ENCODE results near the gene COG4. TPM values are rescaled to one million over a fixed set of nuclear protein-coding genes. Genes with fewer than 3 reads are reported as not detected.

Gene COG4
- total and polyA plus RNA-seq, 2 experiments from 2014 or later: 28.8 to 38.1 TPM

GRCh38 chr16:70467608-70468007 is 55.7 kb downstream of the COG4 start:
- Histone ChIP-seq H3K4me1 (ENCODE audit: insufficient read depth) (no peaks in the 10 kb centered on the region), H3K4me2 (no peak overlapping the region)
- H3K4me1 Mint-ChIP-seq: peaks cover 4% of the 10 kb centered on the region; the same call in 2 of the 3 replicates

More at GRCh38 chr16:70467608-70468007, 55.7 kb downstream of the COG4 start:
- Mint-ChIP-seq H3K9me3 (no peaks in the 10 kb centered on the region), H3K27me3 (ENCODE audit: insufficient read depth, low read depth, poor library complexity) (peaks cover 4% of the 10 kb centered on the region), H3K27ac (no peak overlapping the region), H3K4me3 (no peak overlapping the region), H3K36me3 (ENCODE audit: low read depth) (no peaks in the 10 kb centered on the region; the same call in 2 of the 3 replicates)
- no peaks in the 10 kb centered on the region for H3F3A ChIP-seq (replicated peaks; ENCODE audit: low read depth)
- DNase-seq (ENCODE audit: low spot score) (no peak), ATAC-seq (no peak)
- no peaks in the 10 kb centered on the region for H4K20me1 ChIP-seq (replicated peaks; ENCODE audit: insufficient read depth)
- H3K36me3 ChIP-seq (ENCODE audit: insufficient read depth): no peaks in the 10 kb centered on the region
- H3K27me3 ChIP-seq (ENCODE audit: insufficient read depth): no peaks in the 10 kb centered on the region
- no peak for TF ChIP-seq NANOG (IDR thresholded peaks at IDR 0.05; ENCODE audit: borderline replicate concordance)
- TF ChIP-seq STAT1 (IDR thresholded peaks at IDR 0.05; ENCODE audit: unreplicated experiment): no peak
- no peak for TF ChIP-seq ETS1 (IDR thresholded peaks at IDR 0.05)
- no peak for TF ChIP-seq ZNF114 (CRISPR knock-in tag; IDR thresholded peaks at IDR 0.05)
- TF ChIP-seq, protein P1, sequence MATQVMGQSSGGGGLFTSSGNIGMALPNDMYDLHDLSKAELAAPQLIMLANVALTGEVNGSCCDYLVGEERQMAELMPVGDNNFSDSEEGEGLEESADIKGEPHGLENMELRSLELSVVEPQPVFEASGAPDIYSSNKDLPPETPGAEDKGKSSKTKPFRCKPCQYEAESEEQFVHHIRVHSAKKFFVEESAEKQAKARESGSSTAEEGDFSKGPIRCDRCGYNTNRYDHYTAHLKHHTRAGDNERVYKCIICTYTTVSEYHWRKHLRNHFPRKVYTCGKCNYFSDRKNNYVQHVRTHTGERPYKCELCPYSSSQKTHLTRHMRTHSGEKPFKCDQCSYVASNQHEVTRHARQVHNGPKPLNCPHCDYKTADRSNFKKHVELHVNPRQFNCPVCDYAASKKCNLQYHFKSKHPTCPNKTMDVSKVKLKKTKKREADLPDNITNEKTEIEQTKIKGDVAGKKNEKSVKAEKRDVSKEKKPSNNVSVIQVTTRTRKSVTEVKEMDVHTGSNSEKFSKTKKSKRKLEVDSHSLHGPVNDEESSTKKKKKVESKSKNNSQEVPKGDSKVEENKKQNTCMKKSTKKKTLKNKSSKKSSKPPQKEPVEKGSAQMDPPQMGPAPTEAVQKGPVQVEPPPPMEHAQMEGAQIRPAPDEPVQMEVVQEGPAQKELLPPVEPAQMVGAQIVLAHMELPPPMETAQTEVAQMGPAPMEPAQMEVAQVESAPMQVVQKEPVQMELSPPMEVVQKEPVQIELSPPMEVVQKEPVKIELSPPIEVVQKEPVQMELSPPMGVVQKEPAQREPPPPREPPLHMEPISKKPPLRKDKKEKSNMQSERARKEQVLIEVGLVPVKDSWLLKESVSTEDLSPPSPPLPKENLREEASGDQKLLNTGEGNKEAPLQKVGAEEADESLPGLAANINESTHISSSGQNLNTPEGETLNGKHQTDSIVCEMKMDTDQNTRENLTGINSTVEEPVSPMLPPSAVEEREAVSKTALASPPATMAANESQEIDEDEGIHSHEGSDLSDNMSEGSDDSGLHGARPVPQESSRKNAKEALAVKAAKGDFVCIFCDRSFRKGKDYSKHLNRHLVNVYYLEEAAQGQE (IDR thresholded peaks at IDR 0.05; ENCODE audit: unreplicated experiment): no peak
- TF ChIP-seq, protein P2, sequence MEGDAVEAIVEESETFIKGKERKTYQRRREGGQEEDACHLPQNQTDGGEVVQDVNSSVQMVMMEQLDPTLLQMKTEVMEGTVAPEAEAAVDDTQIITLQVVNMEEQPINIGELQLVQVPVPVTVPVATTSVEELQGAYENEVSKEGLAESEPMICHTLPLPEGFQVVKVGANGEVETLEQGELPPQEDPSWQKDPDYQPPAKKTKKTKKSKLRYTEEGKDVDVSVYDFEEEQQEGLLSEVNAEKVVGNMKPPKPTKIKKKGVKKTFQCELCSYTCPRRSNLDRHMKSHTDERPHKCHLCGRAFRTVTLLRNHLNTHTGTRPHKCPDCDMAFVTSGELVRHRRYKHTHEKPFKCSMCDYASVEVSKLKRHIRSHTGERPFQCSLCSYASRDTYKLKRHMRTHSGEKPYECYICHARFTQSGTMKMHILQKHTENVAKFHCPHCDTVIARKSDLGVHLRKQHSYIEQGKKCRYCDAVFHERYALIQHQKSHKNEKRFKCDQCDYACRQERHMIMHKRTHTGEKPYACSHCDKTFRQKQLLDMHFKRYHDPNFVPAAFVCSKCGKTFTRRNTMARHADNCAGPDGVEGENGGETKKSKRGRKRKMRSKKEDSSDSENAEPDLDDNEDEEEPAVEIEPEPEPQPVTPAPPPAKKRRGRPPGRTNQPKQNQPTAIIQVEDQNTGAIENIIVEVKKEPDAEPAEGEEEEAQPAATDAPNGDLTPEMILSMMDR (conservative IDR thresholded peaks at IDR 0.05; ENCODE audit: low read depth in 2 of 2): no peak
- no peak for TF ChIP-seq JUNB (IDR thresholded peaks at IDR 0.05; ENCODE audit: unreplicated experiment)
- TF ChIP-seq EZH2phosphoT487 (IDR thresholded peaks at IDR 0.05; ENCODE audit: unreplicated experiment): no peak
- no peak for TF ChIP-seq EZH2 (IDR thresholded peaks at IDR 0.05; ENCODE audit: low read depth, unreplicated experiment)
- TF ChIP-seq ZNF462 (CRISPR knock-in tag; IDR thresholded peaks at IDR 0.05): no peak
- TF ChIP-seq POLR2AphosphoS5 (IDR thresholded peaks at IDR 0.05; ENCODE audit: low read depth): no peak
- no peak for TF ChIP-seq CREB1 (CRISPR knock-in tag; IDR thresholded peaks at IDR 0.05; ENCODE audit: low read depth)
- TF ChIP-seq ZNF331 (CRISPR knock-in tag; IDR thresholded peaks at IDR 0.05; ENCODE audit: low read depth): no peak
- H3K9me2 ChIP-seq (ENCODE audit: insufficient read depth): no peaks in the 10 kb centered on the region
- H3K79me2 ChIP-seq (replicated peaks; ENCODE audit: insufficient read depth): no peaks in the 10 kb centered on the region
- H3K27ac ChIP-seq (ENCODE audit: low read depth): no peak overlapping the region
- H2AFZ ChIP-seq: no peak overlapping the region
- no peak overlapping the region for H3K4me3 ChIP-seq
